ENCODE results near the gene GDNF.

The GDNF gene

GRCh38 chr5:37842048-37842447, 2.2 kb upstream of the GDNF start:
- DNase-seq = no peak
- no peak for TF ChIP-seq CTCF (IDR thresholded peaks at IDR 0.05; ENCODE audit: low read depth, low read length)
- Histone ChIP-seq H3K36me3 (no peaks in the 10 kb centered on the region), H3K9me3 (0 out of 2 replicates have a peak, but pooled peaks cover 4% of the 10 kb centered on the region), H3K4me3 (ENCODE audit: low read depth, low read length) (no peak overlapping the region), H3K4me1 (0 out of 2 replicates have a peak, but pooled peaks cover 4% of the 10 kb centered on the region), H3K27me3 (peaks cover 26% of the 10 kb centered on the region)

GRCh38 chr5:37841203-37841602, 1.4 kb upstream of the GDNF start:
- Histone ChIP-seq H3K4me3 (ENCODE audit: low read depth, low read length) (peak overlapping the region; percentile 89), H3K27me3 (peaks cover 27% of the 10 kb centered on the region), H3K4me1 (0 out of 2 replicates have a peak, but pooled peaks cover 4% of the 10 kb centered on the region), H3K36me3 (no peaks in the 10 kb centered on the region), H3K9me3 (0 out of 2 replicates have a peak, but pooled peaks cover 4% of the 10 kb centered on the region)
- no peak for TF ChIP-seq CTCF (IDR thresholded peaks at IDR 0.05; ENCODE audit: low read depth, low read length)
- DNase-seq = no peak

DNA sequence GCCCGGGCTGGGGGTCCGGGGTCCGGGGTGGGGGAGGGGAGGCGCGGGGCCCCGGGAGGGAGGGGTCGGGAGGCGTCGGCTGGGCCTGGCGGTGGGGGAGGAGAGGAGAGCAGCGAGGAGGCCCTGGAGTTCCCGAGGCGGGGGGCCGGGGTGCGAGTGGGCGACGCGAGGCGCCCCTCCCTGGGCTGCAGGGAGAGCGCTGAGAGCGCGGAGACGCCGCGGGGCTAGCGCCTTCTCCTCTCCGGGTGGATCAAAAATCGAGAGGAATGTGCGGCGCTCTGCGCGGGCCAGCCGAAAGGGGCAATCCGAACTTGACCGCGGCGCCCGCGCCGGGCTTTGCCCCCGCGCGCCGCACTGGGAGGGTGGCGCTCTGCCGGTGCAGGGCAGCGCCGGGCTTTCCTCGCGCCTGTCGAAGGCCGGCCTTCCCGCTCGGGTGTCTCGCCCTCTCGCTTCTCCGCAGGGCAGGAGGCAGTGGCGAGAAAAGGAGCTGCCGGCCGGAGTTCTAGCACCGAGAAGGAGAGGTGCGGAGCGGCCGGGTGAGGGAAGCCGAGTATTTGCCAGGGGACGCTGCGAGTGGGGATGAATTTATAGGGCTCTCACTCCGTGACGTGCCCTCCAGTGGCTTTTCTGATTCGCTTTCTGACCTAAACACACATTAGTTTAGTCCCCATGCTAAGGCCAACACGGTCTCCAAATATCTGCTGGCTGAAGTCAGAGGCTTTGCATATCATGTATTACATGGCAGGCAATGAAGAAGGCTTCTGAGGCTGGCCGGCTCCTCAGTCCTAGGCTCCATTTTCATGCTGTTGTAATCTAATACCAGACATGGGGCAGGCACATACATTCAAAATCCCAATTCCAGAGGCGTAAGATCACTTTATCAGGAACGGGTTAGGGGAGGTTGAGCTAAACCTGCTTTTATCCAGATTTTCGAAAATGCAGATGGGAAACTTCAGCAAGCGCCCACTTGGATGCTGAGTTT, 503 bp upstream of the GDNF start:
- H3K27me3 ChIP-seq = peaks cover 27% of the 10 kb centered on the region
- H3K4me3 ChIP-seq (ENCODE audit: low read depth, low read length) = peak overlapping the region; percentile 89
- H3K36me3 ChIP-seq = no peaks in the 10 kb centered on the region
- peaks cover 4% of the 10 kb centered on the region; the same call in 1 of the 2 replicates for H3K4me1 ChIP-seq
- H3K9me3 ChIP-seq = 0 out of 2 replicates have a peak, but pooled peaks cover 4% of the 10 kb centered on the region
- DNase-seq = peak; percentile 75
- TF ChIP-seq CTCF (IDR thresholded peaks at IDR 0.05; ENCODE audit: low read depth, low read length) = peak; percentile 32

DNA sequence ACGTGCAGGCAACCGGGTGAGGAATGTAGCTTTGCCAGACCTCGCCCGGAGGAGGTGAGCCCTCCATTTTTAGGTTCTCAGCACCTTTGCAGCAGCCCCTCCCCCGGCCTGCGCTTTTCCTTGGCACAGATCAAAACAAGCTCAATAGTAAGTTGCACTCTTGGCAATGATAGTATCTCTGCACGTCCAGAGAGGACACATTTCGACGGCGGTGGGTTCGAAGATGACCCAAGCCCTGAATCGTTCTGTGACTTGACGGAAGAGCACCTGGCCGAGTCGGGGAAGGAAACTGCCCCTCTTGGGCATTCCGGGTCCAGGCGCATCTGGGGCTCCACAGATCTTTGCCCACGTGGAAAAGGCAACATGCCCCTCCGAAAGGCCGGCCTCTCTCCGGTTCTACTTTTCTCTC, 904 bp downstream of the GDNF start:
- peak overlapping the region; percentile 89 for H3K4me3 ChIP-seq (ENCODE audit: low read depth, low read length)
- no peaks in the 10 kb centered on the region; the same call in 1 of the 2 replicates for H3K36me3 ChIP-seq
- DNase-seq = no peak
- peaks cover 10% of the 10 kb centered on the region for H3K4me1 ChIP-seq
- TF ChIP-seq CTCF (IDR thresholded peaks at IDR 0.05; ENCODE audit: low read depth, low read length) = no peak
- H3K27me3 ChIP-seq = peaks cover 27% of the 10 kb centered on the region
- H3K9me3 ChIP-seq = 0 out of 2 replicates have a peak, but pooled peaks cover 4% of the 10 kb centered on the region

- peaks cover 16% of the 10 kb centered on the region for H3K4me1 ChIP-seq
- peak; percentile 44 for TF ChIP-seq CTCF (IDR thresholded peaks at IDR 0.05; ENCODE audit: low read depth, low read length)
- no peaks in the 10 kb centered on the region; the same call in 1 of the 2 replicates for H3K36me3 ChIP-seq
- 0 out of 2 replicates have a peak, but pooled peaks cover 4% of the 10 kb centered on the region for H3K9me3 ChIP-seq
- H3K27me3 ChIP-seq = peaks cover 27% of the 10 kb centered on the region
- peak; percentile 56 for DNase-seq
- H3K4me3 ChIP-seq (ENCODE audit: low read depth, low read length) = peak overlapping the region; percentile 89
These were observed 1.5 kb downstream of the GDNF start for GRCh38 chr5:37838152-37838932.

Measured in BE2C (cell line).